NCI-H1092 (cell line): Measurements from ENCODE around the gene ANGEL1.

Source experiments
- DNase-seq: peaks from one replicate; lab custom pipeline; 2025; lab: John Stamatoyannopoulos, UW

The ANGEL1 gene

GRCh38 chr14:76763096-76764041 is 49.3 kb downstream of the ANGEL1 start:
- DNase-seq, result no peak

- no peak for DNase-seq
Observed at GRCh38 chr14:76762411-76763095, 50.1 kb downstream of the ANGEL1 start.

- DNase-seq, result no peak
Observed at GRCh38 chr14:76761960-76762410, 50.7 kb downstream of the ANGEL1 start.

GRCh38 chr14:76761136-76761959 is 51.3 kb downstream of the ANGEL1 start, which contains the start of gene VASH1:
VASH1 (plus strand) TSS chr14:76761468; CDS start chr14:76762822, 1,354 bp downstream.
- peak; percentile 55 for DNase-seq

- no peak for DNase-seq
Observed at GRCh38 chr14:76760331-76761135, 52.1 kb downstream of the ANGEL1 start.

GRCh38 chr14:76759589-76759988 is 53.1 kb downstream of the ANGEL1 start:
- no peak for DNase-seq

GRCh38 chr14:76756371-76756750 is 56.3 kb downstream of the ANGEL1 start:
- DNase-seq, result no peak

- DNase-seq, result no peak
Observed at GRCh38 chr14:76755610-76756370, 56.9 kb downstream of the ANGEL1 start.

- DNase-seq, result no peak
Observed at GRCh38 chr14:76754586-76754985, 58.1 kb downstream of the ANGEL1 start.

- no peak for DNase-seq
Observed at GRCh38 chr14:76753541-76754198, 59.0 kb downstream of the ANGEL1 start.

- no peak for DNase-seq
Observed at GRCh38 chr14:76752744-76753143, 59.9 kb downstream of the ANGEL1 start.

GRCh38 chr14:76742966-76743365 is 69.7 kb downstream of the ANGEL1 start:
- no peak for DNase-seq

GRCh38 chr14:76742185-76742584 is 70.5 kb downstream of the ANGEL1 start:
- DNase-seq, result no peak

- DNase-seq, result no peak
Observed at GRCh38 chr14:76741074-76741473, 71.6 kb downstream of the ANGEL1 start.
